DOHH2 (cell line): ENCODE results near the gene HOTAIR.

Experiments
- CTCF ChIP-seq: fragments of 200-600 bp; sonication (generic); IDR thresholded peaks from one replicate; pipeline ENCODE4 v1.5.1; 2014; ENCODE audit warnings: antibody characterized with exemption, mild to moderate bottlenecking, low read depth, low read length; ENCODE audit not compliant: poor library complexity, severe bottlenecking
- EZH2phosphoT487 ChIP-seq: fragments of 200-600 bp; sonication (generic); IDR thresholded peaks from 2 replicates; pipeline ENCODE4 v1.6.1; 2017; ENCODE audit warnings: borderline replicate concordance, mild to moderate bottlenecking, antibody characterized with exemption, low read length, moderate library complexity, mixed read lengths

- TF ChIP-seq CTCF (no peak), EZH2phosphoT487 (no peak)
These were observed 30.5 kb downstream of the HOTAIR start for GRCh38 chr12:53944209-53944608.
